Cardiac muscle cell (in vitro differentiated cells and primary cell): Measurements from ENCODE around the gene OR2M5. TPM values are rescaled to one million over a fixed set of nuclear protein-coding genes. Genes with fewer than 3 reads are reported as not detected.

Experiments
- DNase-seq, 2 donors: peaks; one replicate each; pipeline versions ENCODE4 v3.0.0 to v3.0.0-alpha.2; 2010 to 2017; ENCODE audit warnings: low read depth in 1 of 2, low spot score in 1 of 2
- H3K27ac ChIP-seq: fragments of 200-600 bp; sonication (generic); 2 replicates; pipeline ENCODE4 v1.5.1; 2016
- H3K27me3 ChIP-seq: fragments of 200-600 bp; sonication (generic); 2 replicates; pipeline ENCODE4 v1.6.0; 2016; ENCODE audit warnings: control low read depth
- H3K36me3 ChIP-seq: fragments of 200-600 bp; sonication (generic); 2 replicates; pipeline ENCODE4 v1.5.1; 2016; ENCODE audit warnings: control low read depth
- H3K4me1 ChIP-seq: fragments of 200-600 bp; sonication (generic); 2 replicates; pipeline ENCODE4 v1.8.1; 2017; ENCODE audit warnings: low read depth, mild to moderate bottlenecking, mixed run types
- H3K4me3 ChIP-seq: fragments of 200-600 bp; sonication (generic); 2 replicates; pipeline ENCODE4 v1.5.1; 2016; ENCODE audit warnings: mild to moderate bottlenecking
- H3K9me3 ChIP-seq: fragments of 200-600 bp; sonication (generic); 2 replicates; pipeline ENCODE4 v1.5.1; 2017; ENCODE audit warnings: low read depth, mild to moderate bottlenecking, control low read depth
- polyA plus RNA-seq: library from polyadenylated mRNA; unstranded; fragments of >200 nt; fragmentation: Nextera tagmentation; extraction: Ambion mirVana; gene quantifications from 2 replicates; pipeline ENCODE4 v1.2.1, GENCODE V29; 2016
- total RNA-seq: library from RNA; depleted of rRNA; stranded (reverse); fragments of >200 nt; gene quantifications from 2 replicates; pipeline ENCODE4 v1.2.3, GENCODE V29; 2016
- TF ChIP-seq, protein P1 (sequence below): IDR thresholded peaks from 2 replicates; pipeline ENCODE4 v1.5.1; 2012; ENCODE audit warnings: low read depth, mild to moderate bottlenecking, low read length

The OR2M5 gene, protein sequence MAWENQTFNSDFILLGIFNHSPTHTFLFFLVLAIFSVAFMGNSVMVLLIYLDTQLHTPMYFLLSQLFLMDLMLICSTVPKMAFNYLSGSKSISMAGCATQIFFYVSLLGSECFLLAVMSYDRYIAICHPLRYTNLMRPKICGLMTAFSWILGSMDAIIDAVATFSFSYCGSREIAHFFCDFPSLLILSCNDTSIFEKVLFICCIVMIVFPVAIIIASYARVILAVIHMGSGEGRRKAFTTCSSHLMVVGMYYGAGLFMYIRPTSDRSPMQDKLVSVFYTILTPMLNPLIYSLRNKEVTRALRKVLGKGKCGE
- total RNA-seq: not detected in 2 replicates
- polyA plus RNA-seq: not detected in 2 replicates

DNA sequence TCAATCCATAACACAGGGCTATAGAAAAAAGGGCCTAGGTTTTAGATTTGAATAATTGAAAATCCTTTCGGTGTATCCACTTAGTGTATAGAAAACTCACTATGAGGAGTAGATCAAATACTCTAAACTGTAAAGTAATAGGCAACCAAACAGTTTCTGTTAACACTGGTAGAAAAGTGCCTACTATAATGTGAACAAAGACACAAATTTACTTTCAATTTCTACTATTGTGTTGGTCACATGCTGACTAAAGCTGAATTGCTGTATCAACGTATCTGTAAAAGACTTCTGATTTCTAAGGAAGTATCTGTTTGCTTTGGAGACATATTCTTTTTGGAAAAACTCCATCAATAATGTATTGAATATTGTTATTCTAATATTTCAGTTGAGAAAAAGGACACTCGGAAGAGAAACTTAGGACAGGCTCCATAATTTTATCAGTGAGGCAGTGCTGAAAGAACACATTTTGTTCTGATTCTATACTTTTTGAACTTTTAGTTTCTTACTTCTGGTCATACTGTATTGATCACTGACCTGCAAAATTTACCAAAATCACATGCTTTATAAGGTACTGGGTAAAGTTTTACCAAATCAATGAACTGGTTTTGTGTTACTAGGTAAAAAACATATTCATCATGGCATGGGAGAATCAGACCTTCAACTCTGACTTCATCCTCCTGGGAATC is at the start of gene OR2M5:
Gene OR2M5, plus strand, starts transcription at position 636 of the 686 bp plus-strand sequence. Its CDS starts 0 bp downstream, at position 636.
- DNase-seq: no peak
- Histone ChIP-seq H3K4me3 (no peak within 1 kb of the TSS), H3K27ac (no peak within 1 kb of the TSS), H3K4me1 (no peaks in the 10 kb centered on the region), H3K27me3 (no peaks in the 10 kb centered on the region), H3K9me3 (no peaks in the 10 kb centered on the region), H3K36me3 (no peaks in the 10 kb centered on the region)
- TF ChIP-seq, protein P1, sequence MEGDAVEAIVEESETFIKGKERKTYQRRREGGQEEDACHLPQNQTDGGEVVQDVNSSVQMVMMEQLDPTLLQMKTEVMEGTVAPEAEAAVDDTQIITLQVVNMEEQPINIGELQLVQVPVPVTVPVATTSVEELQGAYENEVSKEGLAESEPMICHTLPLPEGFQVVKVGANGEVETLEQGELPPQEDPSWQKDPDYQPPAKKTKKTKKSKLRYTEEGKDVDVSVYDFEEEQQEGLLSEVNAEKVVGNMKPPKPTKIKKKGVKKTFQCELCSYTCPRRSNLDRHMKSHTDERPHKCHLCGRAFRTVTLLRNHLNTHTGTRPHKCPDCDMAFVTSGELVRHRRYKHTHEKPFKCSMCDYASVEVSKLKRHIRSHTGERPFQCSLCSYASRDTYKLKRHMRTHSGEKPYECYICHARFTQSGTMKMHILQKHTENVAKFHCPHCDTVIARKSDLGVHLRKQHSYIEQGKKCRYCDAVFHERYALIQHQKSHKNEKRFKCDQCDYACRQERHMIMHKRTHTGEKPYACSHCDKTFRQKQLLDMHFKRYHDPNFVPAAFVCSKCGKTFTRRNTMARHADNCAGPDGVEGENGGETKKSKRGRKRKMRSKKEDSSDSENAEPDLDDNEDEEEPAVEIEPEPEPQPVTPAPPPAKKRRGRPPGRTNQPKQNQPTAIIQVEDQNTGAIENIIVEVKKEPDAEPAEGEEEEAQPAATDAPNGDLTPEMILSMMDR: no peak

DNA sequence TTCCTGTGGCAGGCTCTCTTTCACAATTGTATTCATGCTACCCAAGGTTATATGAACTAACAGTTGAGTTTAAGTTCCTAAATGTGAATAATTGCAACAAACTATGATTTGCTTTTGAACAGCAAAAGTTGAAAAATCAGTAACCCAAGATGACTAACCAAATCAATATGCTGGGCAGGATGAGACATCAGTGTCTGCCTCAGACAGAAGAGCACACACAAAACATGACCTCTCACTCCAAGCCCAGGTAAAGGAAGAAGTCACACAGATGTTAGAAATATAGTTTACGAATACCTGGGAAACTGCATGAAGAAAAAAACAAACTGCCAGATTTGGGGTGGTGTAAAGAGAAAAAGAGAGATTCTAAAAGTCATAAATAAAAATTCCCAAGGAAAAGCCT is 46.4 kb upstream of the OR2M5 start:
- DNase-seq: no peak
- Histone ChIP-seq H3K9me3 (no peaks in the 10 kb centered on the region), H3K4me1 (no peaks in the 10 kb centered on the region), H3K27ac (no peak overlapping the region), H3K4me3 (no peak overlapping the region), H3K36me3 (no peaks in the 10 kb centered on the region), H3K27me3 (no peaks in the 10 kb centered on the region)
- TF ChIP-seq, protein P1: no peak

DNA sequence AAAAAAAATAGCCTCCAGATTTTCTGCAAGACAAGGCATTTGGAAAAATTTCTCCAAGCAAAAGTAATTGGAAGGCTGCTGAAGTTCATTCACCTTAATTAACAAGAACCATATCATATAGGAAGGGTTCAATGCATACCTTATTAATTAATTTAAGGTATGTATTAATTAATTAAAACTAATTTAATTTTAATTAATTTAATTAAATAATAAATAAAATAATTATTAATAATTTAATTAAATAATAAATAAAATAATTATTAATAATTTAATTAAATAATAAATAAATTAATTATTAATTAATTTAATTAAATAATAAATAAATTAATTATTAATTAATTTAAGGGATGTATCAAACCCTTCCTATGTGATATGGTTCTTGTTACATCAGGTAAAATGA is 42.1 kb upstream of the OR2M5 start:
- H3K9me3 ChIP-seq: no peaks in the 10 kb centered on the region
- TF ChIP-seq, protein P1: no peak
- DNase-seq: no peak

DNA sequence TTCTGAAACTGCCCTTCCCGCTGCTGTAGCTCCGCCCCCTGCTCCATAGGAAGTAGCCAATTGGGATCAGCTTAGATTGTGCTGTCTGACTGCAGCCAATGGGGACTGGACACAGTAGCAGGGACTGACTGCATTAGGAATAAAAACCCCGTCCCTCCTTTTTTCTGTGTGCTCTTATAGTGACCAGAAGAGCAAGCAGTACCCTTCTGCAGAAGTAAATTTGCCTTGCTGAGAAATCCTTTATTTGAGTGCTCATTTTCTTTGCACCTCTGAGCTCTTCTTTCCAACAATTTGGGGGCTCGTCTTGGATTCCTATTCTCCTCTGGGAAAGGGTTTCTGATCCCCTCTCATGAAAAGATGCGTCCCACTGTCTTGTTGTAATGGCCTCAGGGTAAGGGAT is 33.8 kb upstream of the OR2M5 start:
- H3K9me3 ChIP-seq: no peaks in the 10 kb centered on the region
- no peaks in the 10 kb centered on the region for H3K4me1 ChIP-seq
- no peaks in the 10 kb centered on the region for H3K36me3 ChIP-seq
- H3K27ac ChIP-seq: no peak overlapping the region
- TF ChIP-seq, protein P1: no peak
- no peaks in the 10 kb centered on the region for H3K27me3 ChIP-seq
- H3K4me3 ChIP-seq: no peak overlapping the region
- no peak for DNase-seq

More for the DNA sequence above, 42.1 kb upstream of the OR2M5 start:
- Histone ChIP-seq H3K27me3 (no peaks in the 10 kb centered on the region), H3K4me3 (no peak overlapping the region), H3K36me3 (no peaks in the 10 kb centered on the region), H3K27ac (no peak overlapping the region), H3K4me1 (no peaks in the 10 kb centered on the region)

DNA sequence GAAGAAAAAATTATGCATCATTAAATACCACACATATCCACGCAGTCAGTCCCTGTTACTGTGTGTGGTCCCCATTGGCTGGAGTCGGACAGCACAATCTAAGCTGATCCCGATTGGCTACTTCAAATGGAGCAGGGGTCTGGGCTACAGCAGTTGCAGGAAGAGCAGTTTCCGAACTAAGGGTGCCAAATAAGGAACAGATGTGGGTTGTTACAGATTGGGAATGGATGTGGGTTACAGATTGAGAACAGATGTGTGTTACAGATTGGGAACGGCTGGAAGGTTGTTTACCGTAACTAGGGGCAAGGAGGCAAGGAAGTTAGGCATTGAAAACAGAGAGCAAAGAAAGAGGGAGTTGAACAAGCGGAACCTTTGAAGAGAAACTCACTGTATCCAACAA is 30.1 kb upstream of the OR2M5 start:
- Histone ChIP-seq H3K9me3 (no peaks in the 10 kb centered on the region), H3K36me3 (no peaks in the 10 kb centered on the region), H3K27ac (no peak overlapping the region), H3K27me3 (no peaks in the 10 kb centered on the region), H3K4me3 (no peak overlapping the region), H3K4me1 (no peaks in the 10 kb centered on the region)
- DNase-seq: no peak
- TF ChIP-seq, protein P1: no peak
